NCI-H1105 treated with DMSO at 0.1 percent for 48 hours (cell line): ENCODE measurements around the gene LUZP2.

Source experiments
- DNase-seq: peaks from one replicate; lab custom pipeline; 2025; lab: John Stamatoyannopoulos, UW

The LUZP2 gene

GRCh38 chr11:24567380-24567779 is 70.5 kb downstream of the LUZP2 start:
- DNase-seq: no peak

DNA sequence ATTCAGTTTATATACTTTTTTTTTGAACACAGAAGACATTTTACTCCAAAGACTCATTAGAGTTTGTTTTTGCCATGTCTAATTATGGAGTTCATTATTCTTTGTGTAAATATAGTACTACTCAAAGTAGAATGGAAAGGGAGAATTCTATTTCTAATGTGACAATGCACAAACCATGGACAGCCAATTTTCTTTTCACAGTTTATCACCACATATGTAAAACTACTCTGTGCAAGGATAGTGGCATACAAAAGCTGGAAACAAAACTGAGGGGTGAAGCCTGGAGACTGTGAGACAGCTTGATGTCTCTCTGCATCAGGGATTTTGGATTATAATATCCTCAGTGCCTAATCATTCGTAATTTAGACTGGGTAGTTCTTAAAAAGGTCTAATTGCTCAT is 75.5 kb downstream of the LUZP2 start:
- no peak for DNase-seq

DNA sequence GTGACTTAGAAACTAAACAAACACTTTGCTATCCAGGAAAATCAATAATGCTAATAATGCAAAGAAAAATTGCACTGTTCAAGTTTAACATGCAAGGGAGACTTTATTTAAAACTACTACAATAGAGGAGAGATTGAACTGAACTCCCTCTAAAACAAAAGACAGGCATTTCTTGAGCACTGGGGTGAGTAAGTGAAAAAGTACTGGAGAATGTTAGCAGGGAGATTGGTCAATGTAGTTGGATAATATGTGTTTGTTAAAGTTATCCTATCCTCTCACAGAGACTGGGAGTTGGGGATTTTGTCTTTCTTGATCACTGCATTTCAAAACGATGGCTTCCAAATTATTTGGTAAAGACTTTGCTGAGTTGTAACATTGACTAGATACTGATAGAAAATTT is 77.6 kb downstream of the LUZP2 start:
- no peak for DNase-seq

DNA sequence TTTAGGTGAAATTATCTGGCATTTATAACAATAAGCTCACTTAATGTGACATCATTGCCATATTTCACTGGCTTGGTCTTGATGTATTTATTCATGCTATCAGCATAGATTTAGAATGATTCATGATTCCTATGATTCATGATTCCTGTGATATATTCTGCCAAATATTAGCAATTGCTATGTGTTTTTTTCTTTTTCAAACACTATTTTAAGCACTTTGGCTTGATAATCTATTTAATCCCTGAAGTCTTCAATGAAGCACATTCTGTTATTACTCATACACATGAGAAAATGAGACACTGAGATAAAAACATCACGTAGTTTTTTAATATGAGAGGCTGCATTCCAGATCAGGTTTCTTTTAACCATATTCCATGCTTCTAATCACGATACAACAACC is 78.5 kb downstream of the LUZP2 start:
- DNase-seq: no peak

GRCh38 chr11:24585192-24585591 is 88.3 kb downstream of the LUZP2 start:
- DNase-seq: no peak

GRCh38 chr11:24587635-24588034 is 90.8 kb downstream of the LUZP2 start:
- no peak for DNase-seq

DNA sequence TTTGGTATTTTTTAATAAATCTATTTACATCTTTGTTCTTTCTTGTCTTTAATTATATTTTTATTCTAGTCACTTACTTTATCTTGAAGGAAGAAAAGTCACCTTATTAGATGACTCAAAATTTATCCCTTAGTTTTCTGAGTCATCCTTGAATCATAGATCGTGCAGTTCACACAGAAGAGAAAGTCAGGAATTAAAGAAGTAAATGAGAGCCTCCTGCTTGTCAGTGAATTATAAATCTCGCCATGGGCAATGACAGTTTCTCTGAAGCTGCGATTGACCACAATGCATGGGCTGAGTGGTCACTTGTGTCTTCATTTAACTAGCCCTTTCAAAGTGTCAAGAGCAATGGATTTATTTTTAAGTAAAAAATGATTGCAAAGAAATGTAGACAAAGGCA is 91.2 kb downstream of the LUZP2 start:
- DNase-seq: no peak

GRCh38 chr11:24589064-24589463 is 92.2 kb downstream of the LUZP2 start:
- no peak for DNase-seq

GRCh38 chr11:24591283-24591682 is 94.4 kb downstream of the LUZP2 start:
- DNase-seq: no peak

DNA sequence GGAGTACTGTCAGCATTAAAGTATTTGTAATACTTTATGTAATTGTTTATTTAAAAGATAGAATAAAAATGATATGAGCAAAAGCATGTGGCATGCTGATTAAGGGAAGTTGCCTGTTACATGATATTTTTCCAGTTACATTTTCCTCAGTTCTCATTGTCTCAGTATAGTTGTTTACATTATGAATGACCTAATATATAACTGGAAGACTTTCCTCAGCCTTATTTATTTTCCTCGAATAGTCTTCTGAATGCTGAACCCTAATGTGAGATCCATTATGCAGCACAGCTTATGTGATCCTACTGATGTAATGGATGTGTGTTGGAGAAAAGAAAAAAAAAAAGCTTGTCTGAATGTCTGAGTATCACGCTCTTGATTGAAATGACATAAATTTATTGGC is 95.5 kb downstream of the LUZP2 start:
- no peak for DNase-seq

- DNase-seq: no peak
Observed at GRCh38 chr11:24593332-24593731, 96.5 kb downstream of the LUZP2 start.

GRCh38 chr11:24594401-24594800 is 97.5 kb downstream of the LUZP2 start:
- DNase-seq: no peak

DNA sequence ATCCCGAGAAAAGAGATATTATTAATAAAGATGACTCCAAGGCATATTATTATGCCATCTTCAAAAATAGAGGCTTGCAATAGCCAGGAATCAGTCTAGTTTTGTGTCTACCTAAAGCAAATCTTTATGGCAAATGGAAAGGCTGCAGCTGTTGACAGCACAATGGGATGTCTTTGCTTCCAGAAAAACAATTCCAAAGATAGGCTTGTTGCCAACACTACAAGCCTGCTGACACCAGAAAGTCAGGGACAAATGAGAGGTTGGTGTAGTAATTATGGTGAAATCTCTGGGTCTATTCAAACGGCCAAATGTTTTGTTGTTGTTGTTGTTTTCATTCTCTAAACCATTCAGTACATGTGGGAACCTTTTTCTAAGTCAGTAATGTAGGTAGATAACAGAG is 101.8 kb downstream of the LUZP2 start:
- DNase-seq: no peak

DNA sequence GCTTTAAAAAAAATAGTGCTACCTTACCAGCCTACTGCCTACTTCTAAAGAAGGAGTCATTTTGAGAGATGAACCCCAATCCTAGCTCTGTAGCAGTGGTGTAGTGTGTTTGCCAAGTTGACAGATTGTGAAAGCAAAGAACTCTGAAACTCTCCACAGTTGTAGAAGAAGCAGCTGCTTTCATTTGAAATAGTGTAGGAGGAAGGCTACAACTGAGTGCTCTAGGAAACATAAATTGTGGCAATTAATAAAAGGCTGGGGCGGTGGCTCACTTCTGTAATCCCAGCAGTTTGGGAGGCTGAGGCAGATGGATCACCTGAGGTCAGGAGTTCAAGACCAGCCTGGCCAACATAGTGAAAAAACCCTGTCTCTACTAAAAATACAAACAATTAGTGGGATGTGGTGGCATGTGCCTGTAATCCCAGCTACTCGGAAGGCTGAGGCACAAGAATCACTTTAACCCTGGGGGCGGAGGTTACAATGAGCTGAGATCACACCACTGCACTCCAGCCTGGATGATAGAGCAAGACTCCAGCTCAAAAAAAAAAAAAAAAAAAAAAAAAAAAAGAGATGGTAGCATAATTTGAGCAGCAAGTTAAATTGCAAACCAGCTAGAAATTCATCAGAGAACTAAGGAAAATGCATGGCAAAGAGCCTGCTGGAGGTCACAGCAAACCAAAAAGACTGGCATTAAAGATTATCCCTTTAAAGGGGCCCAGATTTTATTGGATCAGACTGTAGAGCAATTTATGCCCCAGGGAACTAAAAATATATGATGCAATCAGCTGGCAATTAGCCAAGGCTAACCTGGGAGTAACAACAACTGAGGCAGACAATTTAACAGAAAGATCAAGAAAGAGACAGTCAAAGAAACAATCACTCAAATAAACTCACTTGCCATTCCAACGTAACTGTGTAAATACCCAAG is 112.6 kb downstream of the LUZP2 start:
- no peak for DNase-seq

GRCh38 chr11:24615451-24616160 is 118.8 kb downstream of the LUZP2 start:
- DNase-seq: no peak

DNA sequence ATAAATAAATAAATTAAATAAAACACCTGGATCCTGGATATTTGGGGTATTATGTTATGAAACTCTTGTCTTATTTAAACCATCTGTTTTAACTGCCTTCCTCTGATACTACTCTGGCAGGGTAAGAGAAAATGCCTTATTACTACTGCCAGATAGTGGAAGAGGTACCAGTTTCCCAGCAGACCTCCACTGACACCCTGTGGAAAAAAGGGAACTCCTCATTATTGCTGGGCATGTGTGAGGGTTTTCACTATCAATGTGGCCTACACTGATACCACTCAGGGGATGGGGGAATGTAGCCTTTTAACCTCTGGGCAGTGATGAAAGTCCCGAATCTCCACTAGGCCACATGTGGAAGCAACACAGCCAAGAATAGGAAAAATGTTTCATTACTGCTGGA is 121.0 kb downstream of the LUZP2 start:
- no peak for DNase-seq

DNA sequence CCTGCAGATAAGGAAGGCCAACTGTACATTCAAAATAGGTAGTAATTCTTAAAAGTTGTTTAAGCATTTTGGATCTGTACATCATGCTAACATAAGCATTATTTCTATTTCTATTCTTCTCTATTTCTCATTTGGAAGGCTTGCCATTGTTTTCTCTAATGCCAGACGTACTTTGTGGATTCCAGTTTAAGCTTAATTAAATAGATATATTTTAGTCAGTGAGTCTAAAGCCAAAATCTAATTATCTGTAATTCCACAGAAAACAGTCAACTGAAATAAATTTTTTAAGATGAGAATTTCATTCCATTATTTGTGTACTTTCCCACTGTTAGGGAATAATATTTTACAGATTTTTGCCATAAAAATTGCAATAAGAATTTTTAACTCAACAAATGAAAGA is 123.0 kb downstream of the LUZP2 start:
- no peak for DNase-seq

DNA sequence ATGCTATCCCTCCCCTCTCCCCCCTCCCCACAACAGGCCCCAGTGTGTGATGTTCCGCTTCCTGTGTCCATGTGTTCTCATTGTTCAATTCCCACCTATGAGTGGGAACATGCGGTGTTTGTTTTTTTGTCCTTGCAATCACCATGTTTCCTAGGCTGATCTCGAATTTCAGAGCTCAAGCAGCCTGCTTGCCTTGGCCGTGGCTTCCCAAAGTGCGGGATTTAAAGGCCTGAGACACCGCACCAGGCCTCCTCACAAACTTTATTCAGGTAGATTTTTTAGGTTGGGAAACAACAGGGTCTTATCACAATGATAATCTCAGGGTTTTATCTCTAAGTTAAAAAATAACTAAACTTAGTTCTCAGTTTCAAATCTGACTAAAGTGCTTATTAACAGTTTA is 125.4 kb downstream of the LUZP2 start:
- no peak for DNase-seq

DNA sequence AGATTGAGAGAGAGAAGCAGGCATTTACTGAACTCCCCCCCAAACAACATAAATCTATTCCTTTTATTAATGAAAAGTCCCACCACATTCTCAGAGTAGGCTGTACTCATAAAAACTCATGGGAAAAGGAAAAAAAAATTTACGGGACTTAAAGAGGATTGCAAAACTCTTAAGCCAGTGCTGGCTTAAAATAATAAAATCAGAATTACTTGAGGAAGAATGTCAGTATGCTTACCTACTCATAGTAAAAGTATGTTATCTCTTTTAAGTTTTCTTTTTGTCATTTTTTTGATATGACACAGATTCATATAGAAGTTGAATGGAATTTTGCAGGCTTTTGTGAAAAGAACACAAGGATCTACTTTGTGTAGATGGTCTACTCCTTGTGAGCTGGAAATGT is 126.3 kb downstream of the LUZP2 start:
- no peak for DNase-seq

- no peak for DNase-seq
Observed at GRCh38 chr11:24624432-24624831, 127.6 kb downstream of the LUZP2 start.

DNA sequence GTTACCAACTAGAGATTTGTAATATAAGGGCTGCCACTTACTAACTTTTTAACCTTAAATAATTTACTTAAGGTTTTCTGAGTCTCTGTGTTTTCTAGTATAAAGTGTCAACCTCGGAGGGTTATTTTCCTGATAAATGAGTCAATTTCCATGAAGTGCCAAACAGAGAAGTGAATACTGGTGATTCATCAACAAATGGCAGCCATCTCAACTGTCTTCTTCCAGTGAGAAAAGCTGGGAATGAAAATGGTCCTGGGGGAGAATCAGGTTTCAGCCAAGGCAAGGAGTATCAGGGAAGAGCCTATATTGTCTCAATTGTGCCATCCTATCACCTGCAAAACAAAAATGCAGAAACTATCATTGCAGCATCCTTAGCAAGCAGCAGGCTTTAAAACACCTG is 129.1 kb downstream of the LUZP2 start:
- no peak for DNase-seq

GRCh38 chr11:24628224-24628776 is 131.4 kb downstream of the LUZP2 start:
- no peak for DNase-seq

- no peak for DNase-seq
Observed at GRCh38 chr11:24634606-24635160, 137.8 kb downstream of the LUZP2 start.
